ELR (cell line): ENCODE measurements around the gene UBLCP1.
"Not testable (repeated sequence)": the region's sequence is repeated elsewhere in the genome, so short reads cannot be mapped to it uniquely, and the experiment has no call there.

Experiments used
- DNase-seq: peaks from one replicate; pipeline ENCODE4 v3.0.0-alpha.2; 2015; ENCODE audit warnings: low read depth

UBLCP1 gene, protein sequence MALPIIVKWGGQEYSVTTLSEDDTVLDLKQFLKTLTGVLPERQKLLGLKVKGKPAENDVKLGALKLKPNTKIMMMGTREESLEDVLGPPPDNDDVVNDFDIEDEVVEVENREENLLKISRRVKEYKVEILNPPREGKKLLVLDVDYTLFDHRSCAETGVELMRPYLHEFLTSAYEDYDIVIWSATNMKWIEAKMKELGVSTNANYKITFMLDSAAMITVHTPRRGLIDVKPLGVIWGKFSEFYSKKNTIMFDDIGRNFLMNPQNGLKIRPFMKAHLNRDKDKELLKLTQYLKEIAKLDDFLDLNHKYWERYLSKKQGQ

DNA sequence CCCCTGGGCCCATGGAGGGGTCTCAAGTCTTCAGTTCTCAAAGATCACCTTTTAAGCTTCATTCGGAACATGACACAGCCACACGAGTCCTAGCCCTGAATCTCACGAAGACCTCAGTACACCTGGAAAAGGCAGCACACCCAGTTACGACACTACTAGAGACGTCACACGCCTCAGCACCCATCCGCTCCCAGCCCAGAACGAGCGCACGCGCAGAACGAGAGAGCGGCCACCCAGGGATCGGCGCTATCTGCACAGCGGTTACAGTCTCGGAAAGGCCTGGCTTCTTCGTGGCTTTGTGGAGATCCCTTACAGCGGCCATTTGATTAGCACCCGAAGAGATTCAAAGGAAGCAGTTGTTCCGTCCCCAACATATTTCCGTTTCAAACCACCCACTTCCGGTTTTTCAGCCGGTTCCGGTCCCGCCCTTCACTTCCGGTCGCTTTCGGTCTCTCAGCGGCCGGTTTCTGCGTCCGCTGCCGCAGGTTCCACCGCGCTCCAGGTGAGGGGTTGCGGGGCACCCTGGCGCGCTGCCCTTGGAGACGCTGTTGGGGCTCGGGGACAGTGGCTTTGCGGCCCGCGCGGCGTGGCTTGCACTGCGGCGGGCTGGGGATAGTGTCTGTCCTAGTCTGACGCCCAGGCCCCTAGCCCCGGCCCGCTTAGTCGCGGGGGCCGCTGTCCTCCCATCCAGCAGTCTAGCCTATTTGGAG lies at the start of gene UBLCP1:
TSS of gene UBLCP1 (plus strand) at position 432 of the 710 bp plus-strand sequence. CDS start 5,626 bp downstream, outside the sequence.
- peak; percentile 87 for DNase-seq

DNA sequence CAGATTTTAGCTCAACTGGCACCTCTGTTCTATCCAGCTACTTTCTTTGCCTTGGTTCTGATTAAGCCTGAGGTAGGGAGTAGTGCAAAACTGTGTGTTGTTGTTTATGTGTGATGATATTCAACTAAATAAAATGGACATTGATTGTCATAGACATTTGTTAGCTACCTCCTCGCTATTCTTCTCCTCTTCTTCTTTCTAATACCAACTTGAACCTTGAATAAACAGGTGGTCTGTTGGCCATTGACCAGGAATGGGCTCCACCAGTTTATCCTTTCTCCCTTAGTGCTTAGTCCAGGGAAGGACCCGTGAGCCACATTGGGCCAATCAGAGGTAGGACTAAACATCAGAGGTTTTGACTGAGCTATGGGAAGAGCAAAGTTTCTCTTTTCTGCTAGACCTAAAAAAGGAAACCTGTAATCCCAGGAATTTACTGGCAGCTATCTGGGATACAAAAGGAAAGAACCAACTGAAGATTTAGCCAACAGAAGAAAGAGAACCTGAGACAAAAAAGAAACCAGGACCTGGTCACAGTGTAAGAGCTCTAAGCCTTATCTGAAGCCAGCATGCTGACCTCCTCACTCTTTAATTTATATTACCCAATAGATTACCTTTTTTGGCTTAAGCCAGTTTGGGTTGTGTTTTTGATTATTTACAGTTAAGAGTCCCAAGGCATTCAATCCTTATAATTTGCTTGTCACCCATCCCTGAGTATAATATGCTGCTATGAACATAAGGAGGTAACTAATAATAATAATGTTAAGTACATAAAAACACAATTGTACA lies 48.4 kb upstream of the UBLCP1 start:
- DNase-seq: no peak

DNA sequence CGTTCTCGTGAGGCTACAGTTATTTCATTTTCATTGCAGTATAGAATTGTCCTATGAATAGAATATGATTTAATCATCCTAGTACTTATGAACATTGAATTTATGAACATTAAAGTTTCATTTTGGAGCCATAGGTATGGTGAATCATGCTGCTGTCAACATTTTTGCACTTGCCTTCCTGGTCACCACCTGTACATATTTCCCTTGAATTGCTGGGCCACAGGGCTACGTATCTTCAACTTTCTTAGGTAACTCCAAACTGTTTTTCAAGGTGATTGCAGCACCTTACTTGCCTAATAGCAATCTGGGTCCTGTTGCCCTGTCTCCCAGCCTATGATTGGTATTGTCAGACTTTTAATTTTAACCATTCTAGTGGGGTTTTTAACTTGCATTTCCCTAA lies 47.2 kb upstream of the UBLCP1 start:
- DNase-seq: no peak

DNA sequence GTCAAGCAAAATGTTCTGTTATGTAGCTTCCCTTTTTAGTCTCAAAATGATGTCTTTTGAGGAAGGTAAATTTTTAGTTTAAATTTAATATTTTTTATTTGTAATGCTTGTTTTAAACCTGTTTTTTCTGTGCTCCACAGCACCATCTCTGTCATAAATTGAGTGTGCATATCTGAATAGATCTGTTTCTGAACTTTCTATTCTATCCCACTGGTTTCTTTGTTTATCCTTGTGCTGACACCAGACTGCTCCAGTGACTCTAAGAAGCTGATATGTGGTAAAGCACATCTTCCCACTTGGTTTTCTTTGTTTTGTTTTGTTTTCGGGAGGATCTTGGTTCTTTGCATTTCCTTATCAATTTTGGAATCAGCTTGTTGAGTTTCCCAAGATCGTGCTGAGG lies 46.6 kb upstream of the UBLCP1 start:
- DNase-seq: no peak

DNA sequence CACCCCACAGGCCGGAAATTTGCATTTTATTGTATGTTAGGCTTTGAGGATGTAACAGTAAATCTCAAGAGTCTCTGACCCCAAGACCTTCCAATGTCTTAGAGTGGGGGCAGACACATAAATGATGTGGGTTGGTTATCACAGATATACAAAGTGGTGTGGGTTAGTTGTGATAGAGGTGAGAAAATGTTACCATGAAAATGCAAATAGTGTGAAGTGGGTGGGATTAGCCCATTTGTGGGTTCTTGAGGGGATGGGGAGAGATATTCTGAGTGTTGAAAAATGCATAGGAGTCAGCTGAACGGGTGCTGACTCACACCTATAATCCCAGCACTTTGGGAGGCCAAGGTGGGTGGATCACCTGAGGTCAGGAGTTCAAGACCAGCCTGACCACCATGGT lies 45.9 kb upstream of the UBLCP1 start:
- no peak for DNase-seq

DNA sequence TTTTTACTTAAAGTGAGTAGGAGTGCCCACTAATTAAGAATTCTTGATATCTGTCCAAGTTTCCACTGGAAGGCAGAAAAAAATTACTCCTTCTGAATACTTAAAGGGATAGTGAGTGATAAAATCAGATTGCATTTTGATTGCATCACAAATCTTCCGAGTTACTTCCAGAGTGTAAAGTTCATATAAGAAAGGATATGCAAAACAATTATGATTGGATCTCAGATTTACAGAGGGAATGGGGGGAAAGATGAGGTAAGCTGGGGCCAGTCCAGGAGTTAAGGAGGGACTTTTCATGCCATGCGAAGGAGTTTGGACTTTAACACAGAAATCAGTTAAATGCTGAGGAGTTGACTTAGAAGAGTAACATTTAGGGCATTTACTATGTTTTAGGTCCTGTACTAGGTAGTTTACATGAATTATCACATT lies 44.5 kb upstream of the UBLCP1 start:
- DNase-seq: no peak

DNA sequence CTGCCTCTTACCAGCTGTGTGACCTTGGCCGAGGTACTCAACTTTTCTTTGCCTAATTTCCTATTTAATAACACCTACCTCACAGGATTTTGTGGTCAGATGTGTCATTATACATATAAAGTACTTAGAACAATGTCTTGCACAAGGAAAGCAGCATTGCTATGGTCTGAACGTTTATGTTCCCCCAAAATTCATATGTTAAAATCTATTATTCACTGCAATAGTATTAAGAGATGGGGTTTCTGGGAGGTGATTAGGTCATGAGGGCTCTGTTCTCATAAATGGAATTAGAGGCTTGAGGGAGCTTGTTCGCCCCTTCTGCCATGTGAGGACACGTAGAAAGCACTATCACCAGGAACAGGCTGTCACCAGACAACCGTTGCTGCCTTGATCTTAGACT lies 42.9 kb upstream of the UBLCP1 start:
- peak; percentile 13 for DNase-seq

DNA sequence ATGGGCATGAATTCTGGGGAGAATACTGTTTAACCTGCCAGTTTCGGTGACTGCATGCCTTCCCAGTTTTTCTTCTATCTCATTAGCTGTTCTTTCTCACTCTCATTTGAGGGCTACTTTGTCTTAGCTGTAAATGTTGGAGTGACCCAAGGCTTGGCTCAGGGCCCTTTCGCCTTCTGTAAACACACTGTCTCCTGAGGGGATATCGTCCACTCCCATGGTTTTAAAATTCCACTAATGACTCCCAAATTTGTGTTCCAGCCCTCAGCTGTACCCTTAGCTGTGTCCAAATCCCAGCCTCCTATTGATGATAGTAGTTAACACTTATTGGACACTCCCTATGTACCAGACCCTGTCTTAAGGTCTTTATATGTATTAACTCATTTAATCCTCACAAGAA lies 39.6 kb upstream of the UBLCP1 start:
- DNase-seq: no peak

DNA sequence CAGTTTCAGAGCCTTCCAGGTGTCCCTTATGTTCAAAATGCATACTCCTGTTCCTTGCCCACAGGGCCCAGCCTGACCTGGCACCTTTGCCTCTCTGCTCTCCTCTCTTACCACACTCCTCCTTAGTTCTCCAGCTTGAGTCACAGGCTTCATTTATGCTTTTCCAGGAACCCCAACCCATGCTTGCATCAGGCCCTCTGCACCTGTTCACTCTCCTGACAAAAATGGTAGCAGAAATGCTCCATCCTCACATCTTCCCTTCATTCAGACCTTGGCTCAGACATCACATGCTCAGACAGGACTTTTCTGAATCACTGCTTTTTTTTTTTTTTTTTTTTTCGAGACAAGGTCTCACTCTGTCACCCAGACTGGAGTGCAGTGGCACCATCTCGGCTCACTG lies 38.6 kb upstream of the UBLCP1 start:
- DNase-seq: no peak

DNA sequence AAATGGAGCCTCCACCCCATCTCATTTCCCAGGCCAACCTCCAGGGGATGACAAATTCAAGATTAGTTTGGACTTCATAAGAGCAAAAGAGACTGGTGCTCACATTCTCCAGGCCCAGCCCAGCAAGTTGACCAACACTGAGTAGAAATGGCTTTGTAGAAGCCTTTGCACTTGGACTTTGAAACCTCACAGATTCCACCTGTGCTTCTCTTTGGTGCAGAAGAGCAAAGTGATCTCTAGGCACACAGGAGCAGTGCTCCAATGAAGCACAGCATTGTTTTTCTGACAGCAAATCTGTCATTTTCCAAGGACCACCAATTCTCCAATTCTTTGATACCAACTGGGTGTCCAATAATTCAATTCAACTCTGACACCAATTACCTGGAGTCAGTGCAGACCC lies 36.6 kb upstream of the UBLCP1 start:
- no peak for DNase-seq

DNA sequence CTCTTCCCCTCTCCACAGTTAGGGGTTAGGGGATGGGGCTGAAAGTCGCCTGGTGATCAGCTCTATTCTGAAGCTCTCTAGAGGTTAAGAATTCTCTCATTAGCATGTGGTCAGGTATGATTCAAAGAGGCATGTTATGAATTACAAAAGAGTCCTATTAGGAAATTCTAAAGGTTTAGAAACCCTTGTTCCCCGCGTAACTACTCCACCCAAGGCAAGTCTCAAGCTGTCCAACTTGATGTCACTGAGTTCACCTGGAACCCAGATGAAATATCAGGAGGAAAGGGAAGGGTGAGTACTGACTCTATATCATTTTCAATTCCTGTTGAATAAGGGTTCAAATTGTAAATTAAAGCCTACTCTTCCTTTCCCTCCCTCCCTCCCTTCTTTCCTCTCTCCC lies 35.6 kb upstream of the UBLCP1 start:
- no peak for DNase-seq

DNA sequence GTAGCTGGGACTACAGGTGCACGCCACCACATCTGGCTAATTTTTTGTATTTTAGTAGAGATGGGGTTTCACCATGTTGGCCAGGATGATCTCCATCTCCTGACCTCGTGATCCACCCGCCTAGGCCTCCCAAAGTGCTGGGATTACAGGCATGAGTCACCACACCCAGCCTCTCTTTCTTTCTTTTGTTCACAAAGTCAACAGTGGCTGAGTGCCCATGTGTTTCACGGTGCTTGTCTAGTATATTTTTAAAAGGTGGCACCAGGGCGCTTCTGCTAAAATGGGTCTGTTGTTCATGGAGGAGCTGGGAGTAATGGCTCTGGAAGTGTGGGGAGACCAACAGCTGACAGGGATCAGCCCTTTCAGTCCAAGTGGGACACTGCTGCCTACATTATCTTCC lies 35.0 kb upstream of the UBLCP1 start:
- not testable (repeated sequence) for DNase-seq

DNA sequence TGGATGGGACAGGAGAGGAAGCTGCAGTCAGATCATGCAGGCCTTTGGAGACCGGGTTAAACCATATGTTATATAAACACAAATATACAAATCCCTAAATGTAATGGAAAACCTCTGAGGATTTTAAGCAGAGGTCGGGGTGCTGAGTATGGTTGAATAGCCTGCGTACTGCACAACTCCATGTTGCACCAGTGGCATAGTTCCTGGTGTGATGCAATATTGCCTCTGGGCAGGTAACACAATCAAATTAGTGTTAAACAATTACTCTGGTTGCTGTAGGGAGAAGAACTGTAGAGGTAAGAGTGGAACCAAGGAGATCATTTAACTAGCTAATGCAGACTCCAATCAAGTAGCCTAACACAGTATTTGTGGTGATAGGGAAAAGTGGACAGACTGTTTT lies 32.4 kb upstream of the UBLCP1 start:
- no peak for DNase-seq

DNA sequence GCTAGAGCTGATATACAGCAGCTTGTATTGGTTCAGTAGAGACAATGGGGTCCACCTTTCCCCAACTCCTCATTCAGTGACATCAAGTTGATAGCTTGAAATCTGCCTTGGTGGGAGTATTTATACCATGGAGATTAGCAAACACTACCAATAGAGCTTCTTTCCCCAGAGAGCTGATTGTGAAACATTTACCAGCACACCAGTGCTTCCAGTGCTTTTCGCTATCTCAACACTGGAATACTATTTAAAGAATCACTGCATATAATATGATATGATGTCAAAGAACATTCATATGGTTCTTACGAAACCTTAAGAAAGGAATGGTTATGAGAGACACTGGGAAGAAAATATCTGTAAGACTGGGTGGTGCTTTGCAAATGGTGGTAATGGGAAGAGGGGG lies 31.9 kb upstream of the UBLCP1 start:
- no peak for DNase-seq

DNA sequence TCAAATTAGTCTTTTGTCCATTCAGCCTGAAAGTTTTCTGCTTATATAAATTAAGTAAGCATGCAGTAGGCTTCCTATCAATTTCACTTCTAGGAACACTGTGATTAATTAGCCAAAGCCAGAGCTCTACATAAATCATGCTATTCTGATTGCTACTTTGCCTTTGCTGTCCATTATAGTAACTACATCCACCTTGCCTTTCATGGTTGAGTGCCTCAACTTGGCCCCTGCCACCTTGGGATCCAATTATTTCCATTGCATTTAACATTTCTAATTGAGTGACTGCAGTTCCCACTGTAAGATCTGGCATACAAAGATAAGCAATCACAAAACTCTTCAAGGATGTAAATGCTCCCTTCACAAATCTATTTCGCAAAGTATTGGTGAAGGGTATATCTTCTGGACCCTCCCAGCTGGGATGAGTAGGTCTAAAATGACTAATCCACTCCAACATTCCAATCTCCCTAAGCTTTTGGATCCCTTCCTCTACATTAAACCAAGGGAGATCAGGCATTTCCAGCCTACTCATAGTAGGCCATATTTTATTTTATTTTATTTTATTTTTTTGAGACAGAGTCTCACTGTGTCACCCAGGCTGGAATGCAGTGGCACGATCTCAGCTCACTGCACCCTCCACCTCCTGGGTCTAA lies 27.1 kb upstream of the UBLCP1 start:
- peak; percentile 62 for DNase-seq

DNA sequence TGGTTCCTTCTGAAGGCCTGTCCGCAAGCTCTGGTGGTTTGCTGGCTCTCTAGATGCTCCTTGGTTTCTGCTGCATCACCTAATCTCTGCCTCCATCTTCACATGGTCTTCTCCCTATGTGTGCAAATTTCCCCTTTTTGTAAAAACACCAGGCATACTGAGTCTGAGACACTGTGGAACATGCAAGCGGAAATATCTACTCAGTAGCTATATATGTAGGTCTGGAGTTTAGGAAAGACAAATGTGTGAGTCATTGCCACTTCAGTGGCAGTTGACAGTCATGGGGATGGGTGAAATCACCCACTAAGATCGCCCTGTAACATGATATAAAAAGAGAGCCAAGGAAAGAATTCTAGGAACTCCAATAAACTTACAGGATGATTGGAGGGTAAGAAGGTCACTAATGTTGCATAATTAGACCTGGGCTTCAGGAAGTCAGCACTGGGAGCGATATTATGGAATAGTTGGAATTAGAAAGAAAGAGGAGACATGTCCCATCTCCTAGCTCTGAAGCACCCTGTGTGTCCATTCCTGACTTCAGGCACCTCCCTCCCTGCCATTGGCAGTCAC lies 22.7 kb upstream of the UBLCP1 start:
- DNase-seq: peak; percentile 90

DNA sequence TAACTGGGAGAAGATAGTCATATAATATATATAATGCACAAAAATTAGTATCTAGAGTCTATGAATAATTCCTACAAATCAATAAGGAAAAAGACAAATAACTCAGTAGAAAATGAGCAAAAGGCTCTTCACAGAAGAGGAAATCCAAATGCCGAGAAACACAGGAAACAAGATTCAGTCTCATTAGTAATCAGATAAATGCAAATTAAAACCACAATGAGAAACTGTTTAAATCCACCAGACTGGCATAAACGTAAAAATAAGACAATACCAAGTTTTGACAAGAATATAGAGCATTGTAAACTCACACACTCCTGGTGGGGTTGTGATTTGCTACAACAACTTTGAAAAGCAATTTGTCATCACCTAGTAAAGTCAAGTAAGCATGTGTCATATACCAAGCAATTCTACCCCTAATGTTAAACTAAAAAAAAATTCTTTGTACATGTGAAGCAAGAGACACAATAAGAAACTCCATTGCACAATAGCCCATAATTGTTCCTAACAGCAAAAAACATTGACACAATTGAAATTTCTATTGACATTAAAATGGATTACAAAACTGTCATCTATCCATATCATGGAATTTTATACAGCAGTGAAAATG lies 21.0 kb upstream of the UBLCP1 start:
- peak; percentile 66 for DNase-seq

DNA sequence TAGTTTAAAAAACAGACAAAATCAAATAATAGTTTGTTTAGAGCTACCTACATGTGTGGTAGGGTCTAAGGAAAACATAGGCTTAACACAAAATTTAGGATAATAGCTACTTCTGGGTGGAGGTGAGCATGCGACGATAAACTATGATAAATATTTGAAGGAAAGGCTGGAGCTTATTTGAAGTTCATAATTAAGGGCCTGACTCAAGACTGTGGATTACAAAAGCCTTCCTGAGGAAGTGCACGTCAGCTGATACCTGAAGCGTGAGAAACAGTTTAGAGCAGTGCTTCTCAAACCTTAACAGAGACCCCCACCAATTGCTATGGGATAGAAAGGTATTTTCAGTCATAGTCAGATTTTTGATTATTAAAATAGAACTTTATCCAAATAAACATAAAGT lies 20.4 kb upstream of the UBLCP1 start:
- no peak for DNase-seq

DNA sequence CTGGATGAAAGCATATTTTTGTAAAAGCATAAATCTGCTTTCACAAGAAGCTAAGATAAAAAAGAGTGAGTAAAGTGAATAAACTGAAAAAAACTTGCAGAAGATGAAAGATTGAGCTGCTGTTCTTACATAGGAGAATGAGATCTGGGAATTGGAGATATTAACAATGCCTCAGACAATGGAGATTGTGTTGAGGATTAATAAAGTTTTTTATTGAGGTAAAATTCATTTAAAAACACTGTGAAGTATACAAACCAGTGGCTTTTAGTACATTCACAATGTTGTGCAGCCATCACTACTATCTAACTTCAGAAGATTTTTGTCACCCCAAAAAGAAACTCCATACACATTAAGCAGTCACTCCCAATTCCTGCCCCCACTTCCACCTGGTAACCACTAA lies 19.7 kb upstream of the UBLCP1 start:
- DNase-seq: no peak

DNA sequence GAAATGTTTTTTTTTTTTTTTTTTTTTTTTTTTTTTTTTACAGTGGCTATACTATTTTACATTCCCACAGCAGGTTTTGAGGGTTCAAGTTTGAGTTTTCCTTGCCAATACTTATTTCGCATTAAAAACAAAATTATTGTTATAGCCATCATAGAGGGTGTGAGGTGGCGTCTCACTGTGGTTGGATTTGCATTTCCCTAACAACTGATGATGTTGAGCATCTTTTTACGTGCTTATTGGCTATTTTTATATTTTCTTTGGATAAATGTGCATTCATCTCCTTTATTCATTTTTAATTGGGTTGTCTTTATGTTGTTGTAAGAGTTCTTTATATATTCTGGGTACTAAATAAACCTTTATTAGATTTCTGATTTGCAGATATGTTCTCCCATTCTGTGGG lies 18.9 kb upstream of the UBLCP1 start:
- DNase-seq: no peak

DNA sequence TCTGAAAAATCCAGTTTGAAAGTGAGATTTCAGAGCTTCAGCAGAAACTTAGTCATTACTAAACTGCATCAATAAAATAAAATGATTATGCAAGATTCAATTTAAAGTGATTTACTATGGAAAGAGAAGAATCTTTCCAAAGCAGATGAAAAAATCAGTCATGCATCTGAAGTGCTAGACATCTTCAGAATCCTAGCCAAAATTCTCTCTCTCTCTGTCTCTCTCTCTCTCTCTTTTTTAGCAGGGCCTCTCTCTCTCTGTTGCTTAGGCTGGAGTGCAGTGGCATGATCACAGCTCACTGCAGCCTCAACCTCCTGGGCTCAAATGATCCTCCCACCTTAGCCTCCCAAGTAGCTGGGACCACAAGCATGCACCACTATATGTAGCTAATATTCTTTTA lies 18.2 kb upstream of the UBLCP1 start:
- DNase-seq: no peak

DNA sequence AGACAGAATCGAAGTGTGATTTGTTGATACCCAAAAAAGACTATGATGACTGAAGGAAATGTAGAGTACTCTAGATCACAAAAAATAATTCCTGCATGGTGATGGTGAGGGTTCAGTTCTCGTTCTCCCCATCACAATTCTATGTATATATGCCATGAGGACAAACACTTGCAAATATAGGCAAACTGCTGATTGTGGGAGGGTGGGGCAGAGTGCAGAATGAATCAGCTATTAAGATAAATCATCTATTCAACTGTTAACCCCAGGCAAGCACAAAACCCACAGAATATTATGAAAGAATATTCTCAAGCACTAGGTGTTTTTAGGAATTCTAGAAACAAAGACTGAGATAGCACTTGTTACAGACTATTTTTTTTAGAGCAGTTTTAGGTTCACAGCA lies 13.9 kb upstream of the UBLCP1 start:
- DNase-seq: no peak
